Stimulated activated CD4-positive, alpha-beta T cell treated with anti-CD3 and anti-CD28 coated beads, Interleukin-4, amount 100 ng/mL, for 4 hours (primary cell): ENCODE data around the gene PCDH19.
"Not testable (repeated sequence)": the region's sequence is repeated elsewhere in the genome, so short reads cannot be mapped to it uniquely, and the experiment has no call there.

Experiments used
- DNase-seq, 2 experiments: peaks; one replicate each; pipeline ENCODE4 v3.0.0-alpha.2; 2020

Gene PCDH19

GRCh38 chrX:100409610-100410590 lies at the start of gene PCDH19:
Gene PCDH19, minus strand, starts transcription at chrX:100410273. Its CDS starts 1,676 bp downstream, at chrX:100408597.
- DNase-seq: peak; percentile 33 to 36

- no peak for DNase-seq
These were observed 39.9 kb upstream of the PCDH19 start for GRCh38 chrX:100449696-100450608.

- DNase-seq: peak in 1 of 2 experiments; percentile 9
These were observed 37.8 kb upstream of the PCDH19 start for GRCh38 chrX:100447655-100448397.

- DNase-seq: no peak
These were observed 35.5 kb upstream of the PCDH19 start for GRCh38 chrX:100445593-100445992.

GRCh38 chrX:100441321-100441720 lies 31.2 kb upstream of the PCDH19 start:
- DNase-seq: not testable (repeated sequence)

- no peak for DNase-seq
These were observed 29.9 kb upstream of the PCDH19 start for GRCh38 chrX:100440006-100440405.

GRCh38 chrX:100435726-100436125 lies 25.7 kb upstream of the PCDH19 start:
- no peak for DNase-seq

- no peak for DNase-seq
These were observed 13.9 kb upstream of the PCDH19 start for GRCh38 chrX:100424012-100424411.

GRCh38 chrX:100418556-100418955 lies 8.5 kb upstream of the PCDH19 start:
- DNase-seq: no peak

- DNase-seq: no peak
These were observed 7.6 kb upstream of the PCDH19 start for GRCh38 chrX:100417681-100418080.

GRCh38 chrX:100413229-100413628 lies 3.2 kb upstream of the PCDH19 start:
- peak in 1 of 2 experiments; percentile 1 for DNase-seq

- no peak for DNase-seq
These were observed 2.0 kb upstream of the PCDH19 start for GRCh38 chrX:100411802-100412715.

- DNase-seq: no peak
These were observed 1.1 kb upstream of the PCDH19 start for GRCh38 chrX:100410901-100411801.

GRCh38 chrX:100408713-100409609 lies 1.1 kb downstream of the PCDH19 start:
- DNase-seq: no peak

GRCh38 chrX:100407784-100408712 lies 2.0 kb downstream of the PCDH19 start:
- DNase-seq: no peak

GRCh38 chrX:100407147-100407783 lies 2.8 kb downstream of the PCDH19 start:
- DNase-seq: no peak

- no peak for DNase-seq
These were observed 4.6 kb downstream of the PCDH19 start for GRCh38 chrX:100405424-100405823.

- DNase-seq: no peak
These were observed 5.2 kb downstream of the PCDH19 start for GRCh38 chrX:100404851-100405250.
